Ovary (tissue), 3 donors: Measurements from ENCODE around the gene FAM13A.

ENCODE experiments used
- CTCF ChIP-seq, 3 donors: fragments of 450-650 bp in 2 of 3; fragments of 200-600 bp in 1 of 3; IDR thresholded peaks; one replicate each; pipeline versions ENCODE4 v1.5.1 to v1.8.0; 2016 to 2022; ENCODE audit warnings: antibody characterized with exemption in 3 of 3, mild to moderate bottlenecking in 1 of 3
- EP300 ChIP-seq: sonication (generic); formaldehyde crosslinking; IDR thresholded peaks from one replicate; pipeline ENCODE4 v1.6.1; 2017; ENCODE audit warnings: antibody characterized with exemption
- POLR2A ChIP-seq: fragments of 450-650 bp; IDR thresholded peaks from one replicate; pipeline ENCODE4 v1.6.1; 2017; ENCODE audit warnings: antibody characterized with exemption, mild to moderate bottlenecking, moderate library complexity
- donor health status: DM: no; HTN: no; CAD: no.

DNA sequence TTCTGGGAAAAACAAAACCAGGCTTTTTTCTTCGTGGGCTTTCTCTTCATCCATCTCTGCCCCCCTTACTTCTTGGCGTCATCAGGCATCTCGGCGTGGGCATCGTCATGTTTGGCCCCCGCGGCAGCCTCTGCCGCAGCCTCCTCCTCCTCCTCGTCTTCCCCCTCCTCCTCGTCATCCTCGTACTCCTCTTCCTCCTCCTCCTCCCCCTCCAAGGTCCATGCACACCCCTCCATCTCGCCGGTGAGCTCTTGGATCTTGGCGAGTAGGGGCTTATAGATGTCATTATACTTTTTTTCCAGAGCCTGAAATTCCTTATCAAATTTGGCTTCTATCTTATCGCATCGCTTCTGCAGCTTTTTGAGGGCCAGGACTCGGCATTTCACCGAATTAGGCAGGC lies 359.8 kb downstream of the FAM13A start:
- TF ChIP-seq POLR2A (no peak), CTCF (IDR thresholded peaks at IDR 0.05) (no peak), EP300 (no peak)
